ENCODE data around the gene RAB14. TPM values are rescaled to one million over a fixed set of nuclear protein-coding genes. Genes with fewer than 3 reads are reported as not detected.

Gene RAB14
- total RNA-seq, 3 donors from 2014 or later (not counting 1 experiment from before 2014, with no cell fraction given): 46.2 to 67.6 (median 57.3) TPM

DNA sequence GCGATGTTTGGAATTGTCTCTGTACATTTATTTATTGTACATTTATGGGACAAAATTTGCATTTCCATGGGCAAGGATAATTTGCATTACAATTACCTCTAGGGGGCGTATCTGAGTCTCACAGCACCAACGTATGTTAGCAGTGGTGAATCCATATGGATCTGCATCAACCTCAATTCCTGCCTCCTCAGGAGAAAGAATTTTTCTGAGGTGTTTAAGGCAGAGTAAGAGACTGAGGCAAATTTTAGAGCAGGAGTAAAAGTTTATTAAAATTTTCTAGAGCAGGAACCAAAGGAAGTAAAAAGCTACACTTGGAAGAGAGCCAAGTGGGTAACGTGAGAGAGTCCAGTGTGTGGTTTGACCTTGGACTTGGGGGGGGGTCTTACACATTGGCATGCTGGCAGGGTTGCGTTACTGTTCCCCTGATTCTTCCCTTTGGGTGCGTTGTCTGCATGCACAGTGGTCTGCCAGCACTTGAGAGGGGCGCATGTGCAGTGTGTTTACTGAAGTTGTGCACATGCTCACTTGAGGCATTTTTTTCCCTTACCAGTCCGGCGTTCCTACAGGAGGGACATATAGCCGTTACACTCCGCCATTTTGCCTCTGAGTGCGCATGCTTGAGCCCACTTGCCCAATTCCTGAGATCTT is 21.0 kb upstream of the RAB14 start:
- H3K4me3 Mint-ChIP-seq: no peak overlapping the region
- no peaks in the 10 kb centered on the region for H3K36me3 Mint-ChIP-seq
- WGBS (ENCODE audit: insufficient coverage): 69% methylated on average over 11 of the region's 12 CpGs
- Histone ChIP-seq H3K36me3 (ENCODE audit: control insufficient read depth, insufficient read depth, low read length) (no peaks in the 10 kb centered on the region), H3K4me1 (ENCODE audit: control insufficient read depth, insufficient read depth, low read length) (peaks cover under 1% of the 10 kb centered on the region), H3K27me3 (ENCODE audit: control insufficient read depth, insufficient read depth, low read length) (no peaks in the 10 kb centered on the region), H3K9me3 (ENCODE audit: control insufficient read depth, insufficient read depth, low read length) (no peaks in the 10 kb centered on the region), H3K27ac (ENCODE audit: low read length) (no peak overlapping the region), H3K4me3 (ENCODE audit: low read length) (no peak overlapping the region)
- peak; percentile 70 for TF ChIP-seq CTCF (IDR thresholded peaks at IDR 0.05)
- no peak overlapping the region for H3K27ac Mint-ChIP-seq
- H3K9me3 Mint-ChIP-seq: no peaks in the 10 kb centered on the region
- H3K27me3 Mint-ChIP-seq (ENCODE audit: low read depth in 2 of 2): no peaks in the 10 kb centered on the region
- ATAC-seq: peak in 1 of 3 donors; percentile 45
- intact Hi-C loops (cut with micrococcal nuclease): no loop called here
- peaks cover 4 to 5% of the 10 kb centered on the region in 2 donors for H3K4me1 Mint-ChIP-seq
- peak in 1 of 2 donors; percentile 45 for DNase-seq

DNA sequence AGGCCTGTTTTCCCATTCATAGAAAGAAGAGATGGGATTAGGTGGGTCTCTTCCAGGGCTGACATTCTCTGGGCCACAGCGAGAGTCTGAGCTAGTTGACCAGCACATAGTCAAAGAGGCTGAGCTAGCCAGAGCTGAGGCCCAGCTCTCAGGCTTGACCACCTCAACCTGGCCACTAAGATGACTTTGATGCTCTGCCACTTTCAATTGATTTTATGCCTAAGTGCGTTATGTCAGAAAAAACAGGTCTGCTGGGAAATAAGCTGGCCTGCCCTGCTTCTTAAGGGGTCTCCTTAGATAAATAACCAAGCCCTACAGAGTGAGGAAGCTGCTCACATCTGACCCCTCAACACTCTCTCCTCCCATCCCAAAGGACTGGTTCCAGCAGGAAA is 20.0 kb upstream of the RAB14 start:
- no peak overlapping the region for H3K4me3 ChIP-seq (ENCODE audit: low read length)
- no peak overlapping the region for H3K27ac ChIP-seq (ENCODE audit: low read length)
- no peak for TF ChIP-seq CTCF (IDR thresholded peaks at IDR 0.05)
- peaks cover 4 to 5% of the 10 kb centered on the region in 2 donors for H3K4me1 Mint-ChIP-seq
- DNase-seq: no peak
- intact Hi-C loops (cut with micrococcal nuclease): no loop called here
- H3K9me3 Mint-ChIP-seq: no peaks in the 10 kb centered on the region
- WGBS (ENCODE audit: insufficient coverage): 100% methylated on average over 2 of the region's 2 CpGs
- no peaks in the 10 kb centered on the region for H3K36me3 ChIP-seq (ENCODE audit: control insufficient read depth, insufficient read depth, low read length)
- no peak overlapping the region for H3K27ac Mint-ChIP-seq
- no peak for ATAC-seq
- H3K36me3 Mint-ChIP-seq: no peaks in the 10 kb centered on the region
- H3K9me3 ChIP-seq (ENCODE audit: control insufficient read depth, insufficient read depth, low read length): no peaks in the 10 kb centered on the region
- H3K4me3 Mint-ChIP-seq: no peak overlapping the region
- no peaks in the 10 kb centered on the region for H3K27me3 ChIP-seq (ENCODE audit: control insufficient read depth, insufficient read depth, low read length)
- no peaks in the 10 kb centered on the region for H3K4me1 ChIP-seq (ENCODE audit: control insufficient read depth, insufficient read depth, low read length)
- no peaks in the 10 kb centered on the region for H3K27me3 Mint-ChIP-seq (ENCODE audit: low read depth in 2 of 2)

DNA sequence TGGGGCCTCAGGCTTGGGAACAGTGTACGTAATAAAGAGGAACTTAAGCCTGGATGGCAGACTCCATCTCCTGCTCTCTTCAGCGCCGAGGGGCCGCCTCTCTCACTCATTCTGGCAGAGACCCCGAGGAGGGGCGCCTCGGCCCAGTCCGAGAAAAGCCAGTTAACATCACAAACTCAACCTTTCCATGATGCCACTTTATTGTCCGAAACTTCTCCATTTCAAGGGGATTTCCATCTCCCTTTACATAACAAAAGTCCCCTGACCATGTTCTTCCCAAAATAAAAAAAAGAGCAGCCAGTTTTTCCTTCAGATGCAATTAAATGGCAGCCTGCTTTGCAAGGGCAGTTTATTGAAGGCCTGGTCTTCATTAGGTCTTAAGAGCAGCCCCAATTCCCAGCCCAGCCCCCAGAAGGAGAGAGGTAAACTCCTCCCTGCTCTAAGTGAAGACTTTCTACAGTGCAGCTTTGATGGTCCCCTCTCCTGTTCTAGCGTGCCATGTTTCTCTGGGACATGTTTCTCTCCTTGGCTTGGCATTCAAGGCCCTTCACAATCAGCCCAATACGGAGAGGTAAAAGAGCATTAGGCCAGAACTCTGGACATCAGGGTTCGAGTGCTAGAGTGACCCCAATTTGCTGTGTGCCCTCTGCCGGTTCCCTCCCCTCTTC is 19.5 kb upstream of the RAB14 start:
- intact Hi-C loops (cut with micrococcal nuclease): no loop called here

More for the DNA sequence above, 19.5 kb upstream of the RAB14 start:
- ATAC-seq (no peak), DNase-seq (no peak)
- Histone ChIP-seq H3K4me1 (ENCODE audit: control insufficient read depth, insufficient read depth, low read length) (no peaks in the 10 kb centered on the region), H3K27me3 (ENCODE audit: control insufficient read depth, insufficient read depth, low read length) (no peaks in the 10 kb centered on the region), H3K36me3 (ENCODE audit: control insufficient read depth, insufficient read depth, low read length) (no peaks in the 10 kb centered on the region), H3K4me3 (ENCODE audit: low read length) (no peak overlapping the region), H3K9me3 (ENCODE audit: control insufficient read depth, insufficient read depth, low read length) (no peaks in the 10 kb centered on the region), H3K27ac (ENCODE audit: low read length) (no peak overlapping the region)
- Mint-ChIP-seq H3K27ac (no peak overlapping the region), H3K27me3 (ENCODE audit: low read depth in 2 of 2) (no peaks in the 10 kb centered on the region), H3K36me3 (no peaks in the 10 kb centered on the region), H3K4me1 (peaks cover 4 to 5% of the 10 kb centered on the region in 2 donors), H3K4me3 (no peak overlapping the region), H3K9me3 (no peaks in the 10 kb centered on the region)
- 69% methylated on average over 13 of the region's 13 CpGs for whole genome bisulfite sequencing (ENCODE audit: insufficient coverage)
- TF ChIP-seq CTCF (IDR thresholded peaks at IDR 0.05): no peak
